HG03025 (cell line): ENCODE results near the gene MS4A5.
"Not testable (repeated sequence)": the region's sequence is repeated elsewhere in the genome, so short reads cannot be mapped to it uniquely, and the experiment has no call there.

Experiments
- ATAC-seq: cut with Tn5 transposase; IDR thresholded peaks from one replicate; pipeline ENCODE4 v1.9.1; 2021; ENCODE audit warnings: mild to moderate bottlenecking, moderate library complexity; ENCODE audit not compliant: unreplicated experiment, low FRiP score

MS4A5 gene, protein sequence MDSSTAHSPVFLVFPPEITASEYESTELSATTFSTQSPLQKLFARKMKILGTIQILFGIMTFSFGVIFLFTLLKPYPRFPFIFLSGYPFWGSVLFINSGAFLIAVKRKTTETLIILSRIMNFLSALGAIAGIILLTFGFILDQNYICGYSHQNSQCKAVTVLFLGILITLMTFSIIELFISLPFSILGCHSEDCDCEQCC

GRCh38 chr11:60429272-60429671 lies at the start of gene MS4A5:
MS4A5 (plus strand) TSS chr11:60429572; CDS start chr11:60429675, 103 bp downstream.
- ATAC-seq = no peak

DNA sequence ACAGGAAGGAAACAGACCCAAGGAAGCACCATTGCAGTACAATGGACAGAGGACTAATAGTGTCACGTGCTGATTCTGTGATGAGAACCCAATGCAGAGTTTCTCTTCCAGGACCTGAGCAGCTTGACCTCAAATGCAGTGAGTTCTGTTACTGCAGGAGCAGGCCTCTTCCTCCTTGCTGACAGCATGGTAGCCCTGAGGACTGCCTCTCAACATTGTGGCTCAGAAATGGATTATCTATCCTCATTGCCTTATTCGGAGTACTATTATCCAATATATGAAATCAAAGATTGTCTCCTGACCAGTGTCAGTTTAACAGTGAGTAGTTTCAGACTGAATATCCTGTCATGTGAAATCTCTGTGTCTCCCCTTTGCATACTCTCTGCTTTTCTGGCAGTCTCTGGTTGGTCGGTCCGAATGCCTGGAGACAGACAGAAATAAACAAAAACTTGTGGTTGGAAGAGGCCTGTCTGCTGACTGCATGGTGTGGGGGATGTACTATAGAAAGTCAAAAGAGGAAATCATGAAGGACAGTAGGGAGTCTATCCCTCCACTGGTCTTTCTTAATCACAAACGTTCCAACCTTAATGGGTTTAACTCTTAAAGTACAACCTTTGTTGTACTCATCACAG lies 40.0 kb upstream of the MS4A5 start:
- ATAC-seq = peak; percentile 79

- no peak for ATAC-seq
These were observed 39.0 kb upstream of the MS4A5 start for GRCh38 chr11:60390419-60390818.

DNA sequence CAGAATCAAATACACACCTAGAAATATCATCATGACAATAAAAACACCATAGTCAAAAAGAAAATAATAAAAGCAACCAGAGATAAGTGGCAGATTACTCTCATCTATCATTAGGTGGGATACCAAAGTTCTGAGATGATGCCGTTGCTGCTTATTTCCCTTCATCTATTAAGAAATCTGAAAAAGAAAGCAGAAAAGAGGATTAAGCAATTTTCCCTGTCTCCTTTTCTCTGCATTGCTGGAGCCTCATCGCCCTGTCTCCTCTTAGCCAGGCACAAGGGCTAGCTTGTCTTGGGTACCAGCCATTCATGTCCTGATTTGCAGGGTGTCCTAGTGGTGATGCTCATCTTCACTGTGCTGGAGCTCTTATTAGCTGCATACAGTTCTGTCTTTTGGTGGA lies 37.0 kb upstream of the MS4A5 start:
- ATAC-seq = no peak

DNA sequence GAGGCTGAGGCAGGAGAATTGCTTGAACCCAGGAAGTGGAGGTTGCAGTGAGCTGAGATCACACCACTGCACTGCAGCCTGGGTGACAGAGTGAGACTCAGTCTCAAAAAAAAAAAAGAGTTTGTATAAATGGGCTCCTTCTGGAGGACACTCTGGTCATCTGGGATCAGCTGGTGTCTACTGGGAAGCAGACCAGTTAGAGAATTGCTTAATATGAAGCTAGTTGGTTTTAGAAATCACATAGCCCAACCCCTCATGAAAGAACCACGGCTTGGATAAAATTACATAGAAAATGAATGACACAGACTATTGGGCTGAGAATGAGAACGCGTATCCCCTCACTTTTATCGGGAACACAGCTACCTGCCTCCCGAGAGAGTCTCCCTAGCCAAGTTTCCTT lies 36.4 kb upstream of the MS4A5 start:
- no peak for ATAC-seq

DNA sequence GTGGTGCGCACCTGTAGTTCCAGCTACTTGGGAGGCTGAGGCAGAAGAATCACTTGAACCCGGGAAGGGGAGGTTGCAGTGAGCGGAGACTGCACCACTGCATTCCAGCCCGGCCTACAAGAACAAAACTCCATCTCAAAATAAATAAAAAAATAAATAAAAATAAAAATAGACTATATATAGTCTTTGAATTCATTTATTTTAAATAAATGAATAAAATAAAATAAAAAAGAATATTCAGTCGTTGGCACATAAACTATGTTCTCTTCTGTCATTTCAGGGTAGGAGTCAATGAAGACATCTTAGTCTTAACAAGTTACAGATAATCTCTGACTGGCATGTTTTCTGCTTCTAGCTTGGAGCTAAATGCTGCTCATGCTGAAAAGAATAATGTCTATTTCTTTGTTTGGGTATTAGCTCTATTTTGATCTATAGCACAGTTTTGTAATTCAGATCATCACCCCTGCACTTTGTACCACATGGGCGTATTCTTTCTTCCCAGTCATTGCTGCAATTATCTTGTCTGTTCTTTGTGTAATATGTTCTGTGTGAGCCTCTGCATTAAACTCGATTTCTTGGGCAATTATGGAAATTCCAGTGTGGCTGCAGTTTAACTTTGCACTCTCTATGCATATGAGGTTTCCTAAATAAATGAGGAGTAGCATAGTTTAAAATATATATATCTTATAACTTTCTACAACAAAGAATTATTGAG lies 34.5 kb upstream of the MS4A5 start:
- no peak for ATAC-seq

GRCh38 chr11:60396382-60396781 lies 33.0 kb upstream of the MS4A5 start, which contains the start of gene MS4A14:
MS4A14 (plus strand) TSS chr11:60396459; CDS start chr11:60396579, 120 bp downstream.
- no peak for ATAC-seq

GRCh38 chr11:60396799-60397198 lies 32.6 kb upstream of the MS4A5 start:
- ATAC-seq = peak; percentile 91

- ATAC-seq = no peak
These were observed 9.4 kb upstream of the MS4A5 start for GRCh38 chr11:60420015-60420414.

GRCh38 chr11:60422609-60423008 lies 6.8 kb upstream of the MS4A5 start:
- no peak for ATAC-seq

GRCh38 chr11:60428517-60428916 lies 855 bp upstream of the MS4A5 start:
- no peak for ATAC-seq

DNA sequence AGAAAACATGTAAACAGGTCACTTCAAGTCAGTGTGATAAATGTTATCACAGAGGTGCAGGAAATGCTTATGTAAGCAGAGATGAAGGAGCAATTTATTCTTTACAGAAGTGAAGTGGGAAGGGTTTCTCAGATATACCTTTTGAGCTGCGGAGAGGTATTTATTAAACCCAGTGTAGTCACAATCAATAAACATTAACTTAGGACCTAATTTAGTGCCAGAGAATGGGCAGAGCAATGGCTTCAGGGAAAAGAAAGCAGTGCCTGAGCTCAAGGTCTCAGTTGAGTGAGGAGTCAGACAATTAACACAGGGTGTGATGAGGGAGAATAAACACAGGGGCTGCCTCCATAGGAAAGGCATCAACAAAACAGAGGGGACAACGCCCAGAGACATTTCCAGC lies 1.9 kb downstream of the MS4A5 start:
- no peak for ATAC-seq

GRCh38 chr11:60433401-60433800 lies 4.0 kb downstream of the MS4A5 start:
- no peak for ATAC-seq

DNA sequence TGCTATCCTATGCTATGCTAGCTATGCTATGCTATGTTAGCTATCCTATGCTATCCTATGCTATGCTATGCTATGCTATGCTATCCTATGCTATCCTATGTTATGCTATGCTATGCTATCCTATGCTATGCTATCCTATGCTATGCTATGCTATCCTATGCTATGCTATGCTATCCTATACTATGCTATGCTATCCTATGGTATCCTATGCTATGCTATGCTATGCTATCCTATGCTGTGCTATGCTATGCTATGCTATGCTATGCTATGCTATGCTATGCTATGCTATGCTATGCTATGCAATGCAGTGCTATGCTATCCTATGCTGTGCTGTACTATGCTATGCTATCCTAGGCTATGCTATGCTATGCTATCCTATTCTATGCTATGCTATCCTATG lies 17.7 kb downstream of the MS4A5 start:
- no peak for ATAC-seq

DNA sequence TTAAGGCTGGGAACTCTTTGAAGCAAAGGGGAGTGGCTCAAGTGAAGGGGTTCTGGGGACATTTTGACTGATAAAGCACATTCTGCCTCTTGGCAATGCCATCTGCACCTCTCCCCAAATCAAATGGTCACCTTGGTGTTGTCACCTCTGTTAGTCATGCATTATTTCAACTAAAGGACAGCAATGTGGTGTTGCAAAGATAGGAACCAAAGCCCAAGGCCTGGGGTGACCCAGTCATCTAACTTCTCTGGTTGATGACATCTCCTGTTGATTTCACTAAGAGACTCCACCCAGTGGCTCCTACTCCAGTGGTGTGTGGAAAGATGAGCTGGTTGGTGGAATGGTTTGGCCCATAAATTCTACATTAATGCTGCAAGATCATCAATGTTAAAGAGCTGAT lies 18.5 kb downstream of the MS4A5 start:
- ATAC-seq = no peak

DNA sequence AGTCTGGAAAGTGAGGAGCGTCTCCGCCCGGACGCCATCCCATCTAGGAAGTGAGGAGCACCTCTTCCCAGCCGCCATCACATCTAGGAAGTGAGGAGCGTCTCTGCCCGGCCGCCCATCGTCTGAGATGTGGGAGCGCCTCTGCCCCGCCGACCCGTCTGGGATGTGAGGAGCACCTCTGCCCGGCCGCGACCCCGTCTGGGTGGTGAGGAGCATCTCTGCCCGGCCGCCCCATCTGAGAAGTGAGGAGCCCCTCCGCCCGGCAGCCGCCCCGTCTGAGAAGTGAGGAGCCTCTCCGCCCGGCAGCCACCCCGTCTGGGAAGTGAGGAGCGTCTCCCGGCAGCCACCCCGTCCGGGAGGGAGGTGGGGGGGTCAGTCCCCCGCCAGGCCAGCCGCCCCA lies 21.8 kb downstream of the MS4A5 start:
- ATAC-seq = not testable (repeated sequence)

GRCh38 chr11:60454212-60454611 lies 24.8 kb downstream of the MS4A5 start:
- no peak for ATAC-seq

- ATAC-seq = peak; percentile 82
These were observed 26.2 kb downstream of the MS4A5 start, which contains the start of gene MS4A1 for GRCh38 chr11:60455531-60456042. MS4A1 (plus strand) TSS chr11:60455847; CDS start chr11:60462375, 6,528 bp downstream.

- peak; percentile 47 for ATAC-seq
These were observed 28.2 kb downstream of the MS4A5 start for GRCh38 chr11:60457576-60457975.

DNA sequence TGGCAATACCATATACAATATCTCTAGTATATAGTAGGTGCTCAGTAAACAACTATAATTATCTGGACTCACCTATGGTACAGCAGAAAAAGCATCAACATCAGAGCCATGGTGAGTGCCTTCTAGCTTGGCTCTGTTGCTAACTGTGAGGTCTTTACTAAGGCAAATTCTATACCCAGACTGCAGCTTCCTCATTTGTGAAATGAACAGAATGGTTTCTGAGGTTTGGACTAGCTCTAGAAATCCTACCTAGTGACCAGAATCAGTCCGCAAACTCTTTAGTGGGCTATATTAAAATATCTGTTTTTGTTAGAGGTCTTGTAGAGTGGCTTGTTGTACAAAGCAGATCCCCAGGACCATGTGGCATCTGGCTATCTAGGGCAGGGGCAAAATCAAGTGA lies 30.0 kb downstream of the MS4A5 start:
- no peak for ATAC-seq

DNA sequence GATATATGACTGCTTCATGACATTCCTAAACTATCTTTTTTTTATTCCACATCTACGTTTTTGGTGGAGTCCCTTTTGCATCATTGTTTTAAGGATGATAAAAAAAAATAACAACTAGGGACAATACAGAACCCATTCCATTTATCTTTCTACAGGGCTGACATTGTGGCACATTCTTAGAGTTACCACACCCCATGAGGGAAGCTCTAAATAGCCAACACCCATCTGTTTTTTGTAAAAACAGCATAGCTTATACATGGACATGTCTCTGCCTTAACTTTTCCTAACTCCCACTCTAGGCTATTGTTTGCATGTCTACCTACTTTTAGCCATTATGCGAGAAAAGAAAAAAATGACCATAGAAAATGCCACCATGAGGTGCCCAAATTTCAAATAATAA lies 39.5 kb downstream of the MS4A5 start:
- no peak for ATAC-seq
